Peyer's patch (tissue), 4 donors: ENCODE data around the gene FAM76A. TPM values are rescaled to one million over a fixed set of nuclear protein-coding genes. Genes with fewer than 3 reads are reported as not detected.
A peak's percentile ranks its signal among the peaks of the same experiment; 100 is the strongest.
"Not testable (repeated sequence)": the region's sequence is repeated elsewhere in the genome, so short reads cannot be mapped to it uniquely, and the experiment has no call there.

ENCODE experiments used
- DNase-seq, 3 donors: peaks; one replicate each; pipeline ENCODE4 v3.0.0-alpha.2; 2017 to 2019
- H3K27ac ChIP-seq, 4 donors: fragments of 200-600 bp; sonication (generic); one replicate each; pipeline ENCODE4 v1.5.1; 2016 to 2019
- H3K27me3 ChIP-seq, 2 donors: fragments of 200-600 bp; sonication (generic); one replicate each; pipeline ENCODE4 v1.5.1; 2019
- H3K36me3 ChIP-seq, 3 donors: fragments of 200-600 bp; sonication (generic); one replicate each; pipeline ENCODE4 v1.5.1; 2016 to 2019
- H3K4me1 ChIP-seq, 4 donors: fragments of 200-600 bp; sonication (generic); one replicate each; pipeline ENCODE4 v1.5.1; 2016 to 2019
- H3K4me3 ChIP-seq, 4 donors: fragments of 200-600 bp; sonication (generic); 1 replicate in 3 of 4; 2 replicates in 1 of 4; pipeline ENCODE4 v1.5.1; 2016 to 2019; ENCODE audit warnings: mild to moderate bottlenecking in 1 of 4
- H3K9me3 ChIP-seq, 4 donors: fragments of 200-600 bp; sonication (generic); one replicate each; pipeline ENCODE4 v1.5.1; 2016 to 2019; ENCODE audit warnings: mild to moderate bottlenecking in 1 of 4
- POLR2A ChIP-seq, 2 donors: fragments of 450-650 bp; IDR thresholded peaks; one replicate each; pipeline ENCODE4 v1.5.1; 2017; ENCODE audit warnings: antibody characterized with exemption in 2 of 2, mild to moderate bottlenecking in 2 of 2, moderate library complexity in 2 of 2
- total RNA-seq, 4 donors: library from RNA; depleted of rRNA; stranded (reverse); fragments of >200 nt; gene quantifications; one replicate each; pipeline ENCODE4 v1.1.0, GENCODE V29; 2016
- TF ChIP-seq, protein P1 (sequence below), 6 experiments: fragments of 450-650 bp in 4 of 6; fragments of 200-600 bp in 2 of 6; sonication (generic) in 1 of 6; IDR thresholded peaks; one replicate each; pipeline ENCODE4 v1.5.1; 2017 to 2019; ENCODE audit warnings: antibody characterized with exemption in 6 of 6, mild to moderate bottlenecking in 3 of 6, moderate library complexity in 1 of 6

FAM76A gene
- total RNA-seq, 4 donors from 2014 or later, result 9.3 to 62.7 (median 12.8) TPM

DNA sequence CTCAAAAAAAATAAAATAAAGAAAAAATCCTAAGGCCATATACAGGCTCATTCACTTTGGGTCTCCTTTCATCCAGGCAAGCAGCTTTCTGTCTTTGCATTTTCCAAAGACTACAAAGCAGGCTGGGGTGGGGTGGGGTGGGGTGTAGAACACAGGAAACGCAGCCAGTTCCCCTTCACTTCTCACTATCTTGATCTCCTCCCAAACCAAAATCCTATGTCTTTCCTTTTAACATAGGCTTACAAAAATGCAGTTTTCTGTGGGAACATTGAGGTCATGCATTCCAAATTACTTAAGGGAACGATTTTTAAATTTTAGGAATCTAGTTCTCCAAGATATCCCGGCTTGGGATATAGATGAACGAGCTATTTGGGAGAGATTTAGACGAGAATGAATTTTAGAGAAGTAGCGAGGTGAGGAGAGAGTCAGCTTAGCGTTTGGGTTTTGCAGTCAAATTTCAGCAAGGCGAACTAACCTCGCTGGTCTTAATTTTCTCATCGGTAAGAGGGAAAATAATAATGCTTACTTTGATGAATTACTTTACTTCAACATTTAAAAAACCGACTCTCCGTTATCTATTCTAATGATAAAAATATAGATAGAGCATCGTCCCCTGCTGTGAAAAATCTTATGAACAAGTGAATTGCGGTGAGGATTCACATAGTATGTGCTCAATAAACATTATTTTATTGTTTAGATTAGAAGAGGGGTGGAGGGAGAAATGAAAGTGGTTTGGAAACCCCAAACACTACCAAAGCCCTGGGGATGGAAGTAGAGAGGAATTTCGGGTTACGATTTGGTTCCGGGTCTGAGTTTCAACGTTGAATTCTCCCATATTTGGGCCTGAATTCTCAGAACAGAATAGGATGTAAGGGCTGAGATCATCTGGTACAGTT lies 46.5 kb downstream of the FAM76A start:
- no peak for TF ChIP-seq POLR2A (IDR thresholded peaks at IDR 0.05)
- TF ChIP-seq, protein P1, sequence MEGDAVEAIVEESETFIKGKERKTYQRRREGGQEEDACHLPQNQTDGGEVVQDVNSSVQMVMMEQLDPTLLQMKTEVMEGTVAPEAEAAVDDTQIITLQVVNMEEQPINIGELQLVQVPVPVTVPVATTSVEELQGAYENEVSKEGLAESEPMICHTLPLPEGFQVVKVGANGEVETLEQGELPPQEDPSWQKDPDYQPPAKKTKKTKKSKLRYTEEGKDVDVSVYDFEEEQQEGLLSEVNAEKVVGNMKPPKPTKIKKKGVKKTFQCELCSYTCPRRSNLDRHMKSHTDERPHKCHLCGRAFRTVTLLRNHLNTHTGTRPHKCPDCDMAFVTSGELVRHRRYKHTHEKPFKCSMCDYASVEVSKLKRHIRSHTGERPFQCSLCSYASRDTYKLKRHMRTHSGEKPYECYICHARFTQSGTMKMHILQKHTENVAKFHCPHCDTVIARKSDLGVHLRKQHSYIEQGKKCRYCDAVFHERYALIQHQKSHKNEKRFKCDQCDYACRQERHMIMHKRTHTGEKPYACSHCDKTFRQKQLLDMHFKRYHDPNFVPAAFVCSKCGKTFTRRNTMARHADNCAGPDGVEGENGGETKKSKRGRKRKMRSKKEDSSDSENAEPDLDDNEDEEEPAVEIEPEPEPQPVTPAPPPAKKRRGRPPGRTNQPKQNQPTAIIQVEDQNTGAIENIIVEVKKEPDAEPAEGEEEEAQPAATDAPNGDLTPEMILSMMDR (IDR thresholded peaks at IDR 0.05), result no peak
- Histone ChIP-seq H3K9me3 (no peaks in the 10 kb centered on the region), H3K27ac (peak overlapping the region; percentile 92 to 98 (median 92)), H3K4me1 (peaks cover 0 to 18% (median 5%) of the 10 kb centered on the region in 4 donors), H3K27me3 (no peaks in the 10 kb centered on the region), H3K4me3 (peak overlapping the region; percentile 58 to 91 (median 82)), H3K36me3 (no peaks in the 10 kb centered on the region)
- DNase-seq, result no peak

DNA sequence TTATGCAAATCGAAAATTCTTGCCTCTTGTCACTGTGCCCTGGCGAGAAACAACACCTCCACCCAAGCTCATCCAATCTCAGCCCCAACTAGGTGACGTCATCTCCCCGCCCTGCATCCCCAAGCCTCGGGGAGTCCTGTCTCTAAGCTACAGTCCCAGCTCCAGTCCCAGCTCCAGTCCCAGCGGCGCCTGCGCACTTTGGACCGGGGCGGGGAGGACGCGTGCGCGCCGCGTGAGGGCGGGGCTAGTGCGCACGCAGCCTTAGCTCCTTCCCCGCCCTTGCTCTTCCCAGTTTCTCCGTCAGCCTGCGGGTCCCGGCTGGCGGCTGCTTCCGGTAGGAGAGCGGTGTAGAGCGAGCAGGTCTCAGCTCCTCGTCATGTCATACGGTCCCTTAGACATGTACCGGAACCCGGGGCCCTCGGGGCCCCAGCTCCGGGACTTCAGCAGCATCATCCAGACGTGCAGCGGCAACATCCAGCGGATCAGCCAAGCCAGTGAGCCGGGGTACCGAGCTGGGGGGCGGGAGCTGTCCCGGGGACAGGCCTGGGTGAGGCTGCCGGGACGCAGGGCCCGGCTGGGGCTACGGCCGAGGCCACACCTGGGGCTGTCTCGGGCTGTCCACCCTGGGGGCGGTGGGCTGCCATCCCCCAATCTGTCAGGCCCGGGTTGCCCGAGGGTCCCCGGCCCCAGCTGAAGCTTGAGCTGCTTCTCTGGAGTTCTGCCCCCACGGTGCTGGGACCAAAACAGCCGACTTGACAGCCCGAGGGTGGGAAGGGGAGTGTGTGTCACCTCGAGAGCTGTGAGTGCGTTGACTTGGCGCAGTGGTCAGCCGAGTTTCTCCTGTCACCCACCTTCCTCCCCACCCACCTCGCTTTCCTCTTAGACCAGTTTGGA lies 47.4 kb downstream of the FAM76A start, which contains the start of gene STX12:
Gene STX12, plus strand, starts transcription at position 288 of the 894 bp plus-strand sequence. Its CDS starts 89 bp downstream, at position 377.
- Histone ChIP-seq H3K4me1 (peaks cover 0 to 18% (median 5%) of the 10 kb centered on the region in 4 donors), H3K27ac (peak within 1 kb of the TSS; percentile 92 to 98 (median 92)), H3K27me3 (no peaks in the 10 kb centered on the region), H3K9me3 (no peaks in the 10 kb centered on the region), H3K36me3 (no peaks in the 10 kb centered on the region), H3K4me3 (peak within 1 kb of the TSS; percentile 58 to 91 (median 82))
- TF ChIP-seq, protein P1 (IDR thresholded peaks at IDR 0.05), result no peak
- peak; percentile 93 to 95 for TF ChIP-seq POLR2A (IDR thresholded peaks at IDR 0.05)
- peak; percentile 99 for DNase-seq

DNA sequence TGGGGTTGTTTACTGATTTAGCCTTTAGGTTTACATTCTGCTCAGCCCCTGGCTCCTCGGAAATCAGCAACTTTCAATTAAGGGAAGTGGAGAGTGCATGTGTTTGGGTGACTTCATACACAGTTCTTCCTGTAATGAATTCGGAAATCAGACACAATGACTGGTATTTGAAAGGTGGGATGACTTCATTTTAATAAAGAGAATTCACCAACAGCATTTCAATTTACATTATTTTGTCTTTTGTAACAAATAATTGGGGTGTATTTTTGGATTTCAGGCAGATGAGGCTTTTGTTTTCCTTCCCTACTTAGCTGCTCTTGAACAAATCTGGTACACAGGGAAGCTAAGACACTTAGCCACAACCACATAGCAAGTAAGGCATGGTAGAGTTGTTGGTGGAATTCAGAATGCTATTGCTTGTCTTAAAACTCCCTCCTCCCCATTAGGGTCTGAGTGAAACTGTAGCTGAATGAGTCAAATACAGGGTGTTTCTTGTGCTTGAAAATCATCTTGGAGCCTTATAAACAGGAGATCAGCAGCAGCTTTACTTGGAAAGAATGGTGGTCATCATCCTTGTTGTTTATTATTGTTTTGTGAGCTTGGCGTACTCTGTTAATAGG lies 48.2 kb downstream of the FAM76A start:
- Histone ChIP-seq H3K4me1 (peaks cover 0 to 21% (median 5%) of the 10 kb centered on the region in 4 donors), H3K9me3 (no peaks in the 10 kb centered on the region), H3K4me3 (peak overlapping the region; percentile 58 to 91 (median 82)), H3K36me3 (no peaks in the 10 kb centered on the region), H3K27me3 (no peaks in the 10 kb centered on the region), H3K27ac (peak overlapping the region; percentile 92 to 98 (median 92))
- no peak for DNase-seq
- TF ChIP-seq, protein P1 (IDR thresholded peaks at IDR 0.05), result no peak
- no peak for TF ChIP-seq POLR2A (IDR thresholded peaks at IDR 0.05)

DNA sequence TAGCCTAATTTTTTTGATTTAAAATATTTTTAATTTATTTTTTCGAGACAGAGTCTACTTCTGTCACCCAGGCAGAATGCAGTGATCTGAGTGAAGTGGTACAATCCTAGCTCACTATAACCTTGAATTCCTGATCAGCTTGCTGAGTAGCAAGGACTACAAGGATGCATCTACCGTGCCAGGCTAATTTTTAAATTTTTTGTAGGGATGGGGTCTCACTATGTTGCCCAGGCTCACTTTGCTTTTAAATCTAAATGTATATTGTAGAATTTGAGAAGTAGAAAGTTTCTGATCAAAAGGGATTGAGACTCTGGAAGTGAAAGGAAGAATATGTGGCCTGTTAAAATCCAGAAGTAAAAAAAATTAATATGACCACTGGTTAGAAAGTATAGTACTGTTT lies 48.9 kb downstream of the FAM76A start:
- H3K4me3 ChIP-seq, result peak overlapping the region in 1 of 4 donors; percentile 77
- H3K36me3 ChIP-seq, result no peaks in the 10 kb centered on the region
- H3K9me3 ChIP-seq, result no peaks in the 10 kb centered on the region
- H3K4me1 ChIP-seq, result peaks cover 0 to 27% (median 5%) of the 10 kb centered on the region in 4 donors
- no peak for DNase-seq
- no peak overlapping the region for H3K27ac ChIP-seq
- no peaks in the 10 kb centered on the region for H3K27me3 ChIP-seq
- no peak for TF ChIP-seq POLR2A (IDR thresholded peaks at IDR 0.05)

DNA sequence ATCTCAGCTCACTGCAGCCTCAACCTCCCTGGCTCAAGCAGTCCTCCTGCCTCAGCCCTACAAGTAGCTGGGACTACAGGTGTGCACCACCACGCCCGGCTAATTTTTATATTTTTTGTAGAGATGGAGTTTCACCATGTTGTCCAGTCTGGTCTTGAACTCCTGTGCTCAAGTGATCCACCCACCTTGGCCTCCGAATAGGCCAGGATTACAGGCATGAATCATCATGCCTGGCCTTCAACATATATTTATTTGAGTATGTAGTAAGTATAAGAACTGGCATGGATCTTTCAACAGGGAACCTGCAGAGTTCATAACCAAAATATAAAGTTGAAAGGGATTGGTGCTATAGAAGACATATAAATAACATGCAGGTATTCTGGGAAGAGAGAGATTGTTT lies 49.6 kb downstream of the FAM76A start:
- not testable (repeated sequence) for H3K27me3 ChIP-seq, H3K36me3 ChIP-seq, H3K27ac ChIP-seq, H3K4me3 ChIP-seq, H3K9me3 ChIP-seq, DNase-seq
- H3K4me1 ChIP-seq, result peaks cover 0 to 30% (median 5%) of the 10 kb centered on the region in 4 donors

DNA sequence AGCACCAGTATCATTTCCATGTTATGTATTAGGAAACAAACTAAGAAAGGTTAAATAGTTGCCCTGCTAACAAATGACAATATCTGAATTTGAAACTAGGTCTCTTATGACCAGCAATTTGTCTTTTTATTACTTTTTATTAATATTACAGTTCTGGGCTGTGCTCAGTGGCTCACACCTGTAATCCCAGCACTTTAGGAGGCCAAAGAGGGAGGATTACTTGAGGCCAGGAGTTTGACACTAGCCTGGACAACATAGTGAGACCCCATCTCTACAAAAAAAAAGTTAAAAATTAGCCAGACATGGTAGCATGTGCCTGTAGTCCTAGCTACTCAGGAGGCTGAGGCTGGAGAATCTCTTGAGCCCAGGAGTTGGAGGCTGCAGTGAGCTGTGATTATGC lies 50.5 kb downstream of the FAM76A start:
- H3K4me1 ChIP-seq, result peaks cover 0 to 30% (median 5%) of the 10 kb centered on the region in 4 donors
- H3K27me3 ChIP-seq, H3K9me3 ChIP-seq, H3K36me3 ChIP-seq, DNase-seq, H3K27ac ChIP-seq, H3K4me3 ChIP-seq: not testable (repeated sequence)
